Measurements from ENCODE around the gene PDHA1.

The PDHA1 gene

DNA sequence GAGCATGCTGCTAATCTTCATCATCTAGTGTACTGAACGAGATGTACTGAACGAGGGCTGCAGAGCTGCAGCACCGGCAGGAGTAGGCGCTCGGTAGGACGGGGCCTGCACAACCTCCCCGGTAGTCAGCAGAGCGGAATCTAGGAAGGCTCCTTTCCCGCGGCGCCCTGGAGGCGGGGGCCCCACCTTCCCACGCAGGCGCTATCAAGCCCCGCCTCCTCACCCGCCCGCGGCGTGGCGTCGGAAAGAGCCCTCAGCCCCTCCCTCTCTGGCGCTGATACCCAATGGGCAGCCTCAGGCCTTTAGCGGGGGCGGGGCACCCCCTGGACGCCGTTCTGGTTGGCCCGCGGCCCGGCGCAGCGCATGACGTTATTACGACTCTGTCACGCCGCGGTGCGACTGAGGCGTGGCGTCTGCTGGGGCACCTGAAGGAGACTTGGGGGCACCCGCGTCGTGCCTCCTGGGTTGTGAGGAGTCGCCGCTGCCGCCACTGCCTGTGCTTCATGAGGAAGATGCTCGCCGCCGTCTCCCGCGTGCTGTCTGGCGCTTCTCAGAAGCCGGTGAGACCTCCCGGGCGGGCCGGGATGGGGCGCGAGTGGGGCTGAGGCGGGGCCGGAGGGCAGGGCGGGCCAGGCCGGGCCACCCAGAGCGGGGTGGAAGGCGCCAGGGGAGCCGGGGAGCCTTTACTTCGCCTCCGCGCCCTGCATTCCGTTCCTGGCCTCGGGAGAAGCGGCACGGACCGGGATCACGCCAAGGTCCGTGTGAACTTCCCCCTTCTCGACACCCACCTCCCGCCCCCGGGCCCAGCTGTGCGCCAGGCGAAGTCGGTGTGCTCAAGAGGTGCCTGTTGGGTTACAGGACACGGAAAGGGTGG lies at the start of gene PDHA1:
PDHA1 (plus strand) TSS at position 393 of the 874 bp plus-strand sequence; CDS start at position 504, 111 bp downstream.
- Histone ChIP-seq H3K36me3 (ENCODE audit: control insufficient read depth in 1 of 2, insufficient read depth in 2 of 2, low read length in 2 of 2) (no peaks in the 10 kb centered on the region), H3K9me3 (ENCODE audit: control insufficient read depth in 1 of 2, low read length in 2 of 2) (no peaks in the 10 kb centered on the region), H3K4me1 (ENCODE audit: control insufficient read depth in 1 of 2, insufficient read depth in 2 of 2, low read length in 2 of 2) (peaks cover 0 to 15% of the 10 kb centered on the region in 2 donors), H3K27ac (ENCODE audit: low read length) (peak within 1 kb of the TSS; percentile 83), H3K27me3 (ENCODE audit: low read depth, low read length) (no peaks in the 10 kb centered on the region), H3K4me3 (ENCODE audit: low read depth in 1 of 2, low read length in 2 of 2) (peak within 1 kb of the TSS; percentile 72 to 77)

DNA sequence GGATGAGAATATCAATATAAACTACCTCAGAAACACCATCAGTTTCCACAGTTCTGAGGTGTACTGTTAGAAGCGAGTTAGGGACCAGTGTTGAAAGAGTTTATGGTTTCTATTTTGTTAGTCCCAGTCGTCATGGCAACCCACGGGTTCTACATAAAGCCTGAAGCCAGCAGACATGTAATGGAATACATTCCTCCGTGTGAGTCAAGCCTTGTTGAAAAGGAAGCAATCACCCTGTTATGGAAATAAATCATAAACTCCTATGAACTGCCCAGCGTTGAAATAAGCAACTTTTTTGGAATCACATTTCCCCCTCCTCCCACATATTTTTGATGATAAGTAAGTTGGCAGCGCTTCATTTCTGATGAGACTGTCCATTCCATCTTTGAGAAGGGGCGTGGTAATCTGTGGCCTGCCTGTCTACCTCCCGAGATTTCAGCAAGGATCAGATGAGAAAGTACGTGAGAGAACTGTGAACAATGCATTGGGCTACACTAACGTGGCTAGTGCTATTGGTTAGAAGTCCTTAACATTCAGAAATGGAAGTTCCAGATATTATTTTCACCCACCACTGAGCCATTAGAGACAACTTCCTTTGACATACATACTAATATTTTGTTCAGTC lies 40.4 kb upstream of the PDHA1 start:
- no peaks in the 10 kb centered on the region for H3K9me3 ChIP-seq (ENCODE audit: control insufficient read depth in 1 of 2, low read length in 2 of 2)
- H3K4me1 ChIP-seq (ENCODE audit: control insufficient read depth in 1 of 2, insufficient read depth in 2 of 2, low read length in 2 of 2), result no peaks in the 10 kb centered on the region
- no peak overlapping the region for H3K27ac ChIP-seq (ENCODE audit: low read length)
- no peaks in the 10 kb centered on the region for H3K36me3 ChIP-seq (ENCODE audit: control insufficient read depth in 1 of 2, insufficient read depth in 2 of 2, low read length in 2 of 2)
- H3K27me3 ChIP-seq (ENCODE audit: low read depth, low read length), result no peaks in the 10 kb centered on the region
- no peak overlapping the region for H3K4me3 ChIP-seq (ENCODE audit: low read depth in 1 of 2, low read length in 2 of 2)

DNA sequence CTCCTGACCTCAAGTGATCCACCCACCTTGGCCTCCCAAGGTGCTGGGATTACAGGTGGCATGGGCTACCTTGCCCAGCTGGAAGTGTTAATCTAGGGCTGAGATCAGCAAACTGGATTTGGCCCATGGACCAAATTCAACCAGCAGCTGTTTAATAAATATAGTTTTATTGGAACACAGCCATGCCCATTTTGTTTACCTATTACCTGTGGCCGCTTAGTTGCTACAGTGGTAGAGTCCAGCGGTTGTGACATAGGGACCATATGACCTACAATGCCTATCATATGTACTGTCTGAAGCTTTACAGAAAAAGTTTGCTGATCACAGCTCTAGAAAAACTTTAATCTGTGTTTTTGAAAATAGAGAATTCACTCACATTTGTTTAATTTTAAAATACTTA lies 17.2 kb upstream of the PDHA1 start:
- Histone ChIP-seq H3K27ac (ENCODE audit: low read length) (no peak overlapping the region), H3K27me3 (ENCODE audit: low read depth, low read length) (no peaks in the 10 kb centered on the region), H3K4me3 (ENCODE audit: low read depth in 1 of 2, low read length in 2 of 2) (no peak overlapping the region), H3K9me3 (ENCODE audit: control insufficient read depth in 1 of 2, low read length in 2 of 2) (peaks cover 0 to 2% of the 10 kb centered on the region in 2 donors), H3K36me3 (ENCODE audit: control insufficient read depth in 1 of 2, insufficient read depth in 2 of 2, low read length in 2 of 2) (no peaks in the 10 kb centered on the region), H3K4me1 (ENCODE audit: control insufficient read depth in 1 of 2, insufficient read depth in 2 of 2, low read length in 2 of 2) (no peaks in the 10 kb centered on the region)

DNA sequence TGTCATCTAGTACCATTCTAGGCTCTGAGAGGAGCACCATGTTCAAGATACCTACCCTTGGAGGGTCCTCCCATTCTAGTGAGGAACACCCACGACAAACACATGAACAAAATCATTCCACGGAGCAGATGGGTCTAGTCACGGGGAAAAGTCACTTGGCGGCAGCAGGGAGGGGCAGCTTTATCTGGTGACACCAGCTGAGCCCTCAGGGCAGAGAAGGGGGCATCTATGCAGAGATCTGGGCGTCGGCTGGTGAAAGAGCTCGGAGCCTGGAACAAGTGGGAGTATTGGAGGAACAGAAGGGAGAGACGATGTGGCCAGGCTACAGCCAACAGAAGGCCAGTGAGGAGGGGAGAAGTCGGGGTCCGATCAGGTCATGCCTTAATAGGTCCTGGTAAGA lies 11.9 kb upstream of the PDHA1 start:
- H3K9me3 ChIP-seq (ENCODE audit: control insufficient read depth in 1 of 2, low read length in 2 of 2), result peaks cover 0 to 3% of the 10 kb centered on the region in 2 donors
- no peak overlapping the region for H3K4me3 ChIP-seq (ENCODE audit: low read depth in 1 of 2, low read length in 2 of 2)
- H3K27ac ChIP-seq (ENCODE audit: low read length), result no peak overlapping the region
- no peaks in the 10 kb centered on the region for H3K4me1 ChIP-seq (ENCODE audit: control insufficient read depth in 1 of 2, insufficient read depth in 2 of 2, low read length in 2 of 2)
- no peaks in the 10 kb centered on the region for H3K36me3 ChIP-seq (ENCODE audit: control insufficient read depth in 1 of 2, insufficient read depth in 2 of 2, low read length in 2 of 2)
- H3K27me3 ChIP-seq (ENCODE audit: low read depth, low read length), result no peaks in the 10 kb centered on the region

DNA sequence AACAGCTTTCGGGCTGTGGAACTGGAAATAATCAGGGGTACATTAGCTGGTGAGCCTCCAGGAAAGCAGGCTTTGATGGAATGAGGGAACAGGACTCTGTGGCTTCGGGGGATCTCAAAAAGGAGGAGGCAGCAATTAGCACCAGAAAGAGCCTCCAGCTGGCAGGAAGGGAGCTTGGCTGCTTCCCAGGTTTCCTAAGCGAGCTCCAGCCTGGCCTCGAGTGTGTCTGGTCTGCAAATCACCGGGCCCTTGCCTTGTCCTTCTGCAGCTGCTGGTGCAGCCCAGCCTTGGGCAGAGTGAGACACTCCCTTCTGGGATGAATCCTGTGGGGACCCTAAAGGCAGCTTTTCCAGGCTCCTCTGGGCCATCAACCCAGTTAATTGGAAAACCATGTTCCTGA lies 10.7 kb upstream of the PDHA1 start:
- H3K36me3 ChIP-seq (ENCODE audit: control insufficient read depth in 1 of 2, insufficient read depth in 2 of 2, low read length in 2 of 2), result no peaks in the 10 kb centered on the region
- peaks cover 0 to 3% of the 10 kb centered on the region in 2 donors for H3K9me3 ChIP-seq (ENCODE audit: control insufficient read depth in 1 of 2, low read length in 2 of 2)
- no peak overlapping the region for H3K27ac ChIP-seq (ENCODE audit: low read length)
- no peaks in the 10 kb centered on the region for H3K27me3 ChIP-seq (ENCODE audit: low read depth, low read length)
- no peak overlapping the region for H3K4me3 ChIP-seq (ENCODE audit: low read depth in 1 of 2, low read length in 2 of 2)
- no peaks in the 10 kb centered on the region for H3K4me1 ChIP-seq (ENCODE audit: control insufficient read depth in 1 of 2, insufficient read depth in 2 of 2, low read length in 2 of 2)

DNA sequence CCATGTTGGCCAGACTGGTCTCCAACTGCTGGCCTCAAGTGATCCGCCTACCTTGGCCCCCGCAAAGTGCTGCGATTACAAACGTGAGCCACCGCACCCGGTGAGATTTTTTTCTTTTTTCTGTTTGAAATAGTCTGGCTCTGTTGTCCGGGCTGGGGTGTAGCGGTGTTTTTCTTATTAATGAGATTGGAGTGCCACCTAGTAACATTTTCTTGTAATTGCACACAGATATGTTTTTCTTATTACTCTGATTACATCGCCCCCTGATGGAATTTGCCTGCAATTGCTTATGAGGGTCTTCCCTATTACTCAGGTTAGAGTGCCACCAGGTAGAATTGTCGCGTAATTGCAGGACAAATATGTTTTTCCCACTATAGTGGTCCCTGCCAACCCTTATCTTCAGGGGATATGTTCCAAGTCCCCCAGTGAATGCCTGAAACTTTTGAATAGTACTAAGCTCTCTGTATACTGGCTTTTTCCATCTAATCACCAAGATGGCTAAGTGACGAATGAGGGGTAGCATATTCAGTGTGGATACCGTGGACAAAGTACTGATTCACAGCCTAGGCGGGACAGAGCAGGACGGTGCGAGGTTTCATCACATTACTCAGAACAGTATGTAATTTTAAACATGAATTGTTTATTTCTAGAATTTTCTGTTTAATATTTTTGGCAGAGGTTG lies 8.6 kb upstream of the PDHA1 start:
- Histone ChIP-seq H3K36me3 (ENCODE audit: control insufficient read depth in 1 of 2, insufficient read depth in 2 of 2, low read length in 2 of 2) (no peaks in the 10 kb centered on the region), H3K9me3 (ENCODE audit: control insufficient read depth in 1 of 2, low read length in 2 of 2) (peaks cover 0 to 3% of the 10 kb centered on the region in 2 donors), H3K27me3 (ENCODE audit: low read depth, low read length) (no peaks in the 10 kb centered on the region), H3K4me1 (ENCODE audit: control insufficient read depth in 1 of 2, insufficient read depth in 2 of 2, low read length in 2 of 2) (no peaks in the 10 kb centered on the region), H3K4me3 (ENCODE audit: low read depth in 1 of 2, low read length in 2 of 2) (no peak overlapping the region), H3K27ac (ENCODE audit: low read length) (no peak overlapping the region)

DNA sequence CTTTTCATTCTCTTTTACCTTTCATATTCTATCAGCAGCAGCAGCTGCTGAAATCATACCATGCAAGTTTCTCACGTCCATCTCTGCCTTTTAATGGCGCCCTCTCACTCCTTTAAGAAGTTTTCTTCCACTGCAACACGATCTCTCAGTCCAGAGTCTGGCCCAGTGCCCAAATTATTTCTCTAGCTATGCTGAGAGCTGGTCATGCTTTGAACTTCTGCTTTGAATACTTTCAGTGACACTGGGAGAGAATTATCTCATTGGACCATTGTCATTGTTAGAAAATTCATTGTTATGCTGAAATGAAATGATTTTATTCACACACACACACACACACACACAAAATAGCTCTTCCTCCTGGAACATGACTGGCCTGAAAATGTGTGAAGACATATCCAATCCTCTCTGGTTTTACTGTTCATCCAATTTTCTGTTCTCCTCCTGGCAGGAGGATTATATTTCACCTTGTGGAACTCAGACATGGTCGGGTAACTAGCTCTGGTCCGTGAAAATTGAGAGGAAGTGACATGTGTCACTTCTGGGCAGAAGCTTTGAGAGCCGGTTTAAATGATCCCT lies 1.3 kb upstream of the PDHA1 start:
- H3K27ac ChIP-seq (ENCODE audit: low read length), result no peak overlapping the region
- H3K36me3 ChIP-seq (ENCODE audit: control insufficient read depth in 1 of 2, insufficient read depth in 2 of 2, low read length in 2 of 2), result no peaks in the 10 kb centered on the region
- no peaks in the 10 kb centered on the region for H3K27me3 ChIP-seq (ENCODE audit: low read depth, low read length)
- peaks cover 0 to 15% of the 10 kb centered on the region in 2 donors for H3K4me1 ChIP-seq (ENCODE audit: control insufficient read depth in 1 of 2, insufficient read depth in 2 of 2, low read length in 2 of 2)
- H3K9me3 ChIP-seq (ENCODE audit: control insufficient read depth in 1 of 2, low read length in 2 of 2), result no peaks in the 10 kb centered on the region
- no peak overlapping the region for H3K4me3 ChIP-seq (ENCODE audit: low read depth in 1 of 2, low read length in 2 of 2)

DNA sequence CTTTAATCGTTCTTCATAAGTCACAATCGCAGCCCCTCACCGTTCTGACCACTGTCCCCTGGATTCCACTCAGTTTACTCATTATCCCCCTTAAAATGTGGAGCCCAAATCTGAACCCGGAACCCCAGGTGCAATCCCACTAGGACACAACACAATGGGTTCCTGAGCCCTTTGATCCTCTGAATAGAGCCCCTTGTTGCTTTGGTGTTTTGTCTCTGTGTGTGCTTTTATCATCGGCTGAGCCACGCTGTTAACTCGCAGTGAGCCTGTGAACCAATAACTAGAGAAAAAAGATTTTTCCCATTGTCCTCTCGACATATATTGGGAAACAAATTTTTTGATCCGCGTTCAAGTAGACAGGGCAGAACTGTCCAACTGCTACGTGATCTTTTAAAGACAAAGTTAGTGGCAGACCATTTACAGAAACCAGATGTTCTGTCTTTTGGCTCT lies 617 bp upstream of the PDHA1 start:
- Histone ChIP-seq H3K9me3 (ENCODE audit: control insufficient read depth in 1 of 2, low read length in 2 of 2) (no peaks in the 10 kb centered on the region), H3K27me3 (ENCODE audit: low read depth, low read length) (no peaks in the 10 kb centered on the region), H3K27ac (ENCODE audit: low read length) (peak overlapping the region; percentile 60), H3K36me3 (ENCODE audit: control insufficient read depth in 1 of 2, insufficient read depth in 2 of 2, low read length in 2 of 2) (no peaks in the 10 kb centered on the region), H3K4me1 (ENCODE audit: control insufficient read depth in 1 of 2, insufficient read depth in 2 of 2, low read length in 2 of 2) (peaks cover 0 to 15% of the 10 kb centered on the region in 2 donors), H3K4me3 (ENCODE audit: low read depth in 1 of 2, low read length in 2 of 2) (peak overlapping the region; percentile 53 to 77)

DNA sequence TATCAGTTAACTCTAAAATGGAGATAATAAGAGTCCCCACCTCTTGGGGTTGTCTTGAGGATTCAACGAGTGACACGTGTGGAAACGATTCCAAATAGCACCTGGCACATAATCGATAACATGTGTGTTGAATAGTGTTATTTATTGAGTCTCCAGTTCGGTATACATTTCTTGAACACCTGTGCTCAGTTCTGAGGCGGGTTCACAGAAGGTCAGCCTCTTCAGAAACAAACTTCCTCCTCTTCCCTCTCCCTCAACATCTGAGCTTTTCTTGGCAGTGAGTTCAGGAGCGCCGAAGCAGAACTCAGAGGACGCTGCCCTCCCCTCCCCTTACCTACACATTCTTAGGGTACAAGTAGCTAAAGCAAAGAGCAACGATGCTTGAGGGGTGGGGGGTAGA lies 934 bp downstream of the PDHA1 start:
- peak overlapping the region; percentile 83 for H3K27ac ChIP-seq (ENCODE audit: low read length)

DNA sequence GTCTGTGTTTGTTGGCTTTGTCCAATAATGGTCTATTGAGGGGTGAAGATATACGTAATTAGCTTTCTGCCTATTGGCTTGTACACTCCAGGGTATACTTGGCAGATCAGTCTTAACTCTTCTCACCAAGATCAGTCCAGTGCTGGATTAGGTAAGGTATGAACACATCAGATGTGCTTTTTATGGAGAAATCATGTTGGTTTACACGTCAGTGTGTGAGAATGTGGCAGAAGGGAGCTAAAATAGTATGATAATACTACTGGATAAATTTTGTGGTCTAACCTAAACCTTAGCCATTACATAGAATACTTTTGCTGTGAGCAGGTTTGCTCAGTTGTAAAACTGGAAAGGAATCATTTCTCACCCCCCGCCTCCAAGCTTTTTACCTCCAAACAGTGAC lies 4.2 kb downstream of the PDHA1 start:
- Histone ChIP-seq H3K27ac (ENCODE audit: low read length) (no peak overlapping the region), H3K27me3 (ENCODE audit: low read depth, low read length) (no peaks in the 10 kb centered on the region), H3K4me1 (ENCODE audit: control insufficient read depth in 1 of 2, insufficient read depth in 2 of 2, low read length in 2 of 2) (peaks cover 0 to 9% of the 10 kb centered on the region in 2 donors), H3K9me3 (ENCODE audit: control insufficient read depth in 1 of 2, low read length in 2 of 2) (no peaks in the 10 kb centered on the region), H3K36me3 (ENCODE audit: control insufficient read depth in 1 of 2, insufficient read depth in 2 of 2, low read length in 2 of 2) (peaks cover 14 to 16% of the 10 kb centered on the region in 2 donors), H3K4me3 (ENCODE audit: low read depth in 1 of 2, low read length in 2 of 2) (no peak overlapping the region)

More for the DNA sequence above, 934 bp downstream of the PDHA1 start:
- peaks cover 0 to 5% of the 10 kb centered on the region in 2 donors for H3K36me3 ChIP-seq (ENCODE audit: control insufficient read depth in 1 of 2, insufficient read depth in 2 of 2, low read length in 2 of 2)
- peaks cover 0 to 15% of the 10 kb centered on the region in 2 donors for H3K4me1 ChIP-seq (ENCODE audit: control insufficient read depth in 1 of 2, insufficient read depth in 2 of 2, low read length in 2 of 2)
- peak overlapping the region; percentile 72 to 77 for H3K4me3 ChIP-seq (ENCODE audit: low read depth in 1 of 2, low read length in 2 of 2)
- H3K9me3 ChIP-seq (ENCODE audit: control insufficient read depth in 1 of 2, low read length in 2 of 2), result no peaks in the 10 kb centered on the region
- no peaks in the 10 kb centered on the region for H3K27me3 ChIP-seq (ENCODE audit: low read depth, low read length)

DNA sequence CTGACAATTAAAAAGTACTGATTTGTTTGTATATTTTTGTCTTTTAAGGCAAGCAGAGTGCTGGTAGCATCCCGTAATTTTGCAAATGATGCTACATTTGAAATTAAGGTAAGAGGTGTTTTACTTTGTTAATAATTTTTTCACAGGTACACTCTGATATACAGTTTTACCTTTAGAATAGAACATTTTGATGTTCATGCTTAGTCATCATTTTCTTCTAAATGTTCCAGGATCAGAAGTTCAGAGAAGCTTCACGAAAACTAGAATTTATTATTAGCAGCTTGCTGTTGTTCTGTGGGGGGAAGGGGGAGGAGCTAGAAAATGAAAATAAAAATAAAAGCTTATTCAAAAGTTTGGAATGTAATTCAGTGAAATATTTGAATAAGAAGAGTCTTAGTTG lies 5.5 kb downstream of the PDHA1 start:
- no peaks in the 10 kb centered on the region for H3K9me3 ChIP-seq (ENCODE audit: control insufficient read depth in 1 of 2, low read length in 2 of 2)
- peaks cover 0 to 9% of the 10 kb centered on the region in 2 donors for H3K4me1 ChIP-seq (ENCODE audit: control insufficient read depth in 1 of 2, insufficient read depth in 2 of 2, low read length in 2 of 2)
- H3K27me3 ChIP-seq (ENCODE audit: low read depth, low read length), result no peaks in the 10 kb centered on the region
- H3K27ac ChIP-seq (ENCODE audit: low read length), result no peak overlapping the region
- H3K36me3 ChIP-seq (ENCODE audit: control insufficient read depth in 1 of 2, insufficient read depth in 2 of 2, low read length in 2 of 2), result peaks cover 21 to 24% of the 10 kb centered on the region in 2 donors
- no peak overlapping the region for H3K4me3 ChIP-seq (ENCODE audit: low read depth in 1 of 2, low read length in 2 of 2)
